ENCODE results near the gene XPNPEP1. TPM values are rescaled to one million over a fixed set of nuclear protein-coding genes. Genes with fewer than 3 reads are reported as not detected.

The XPNPEP1 gene
- total RNA-seq, 2 donors from 2014 or later: 77.6 to 104 TPM

DNA sequence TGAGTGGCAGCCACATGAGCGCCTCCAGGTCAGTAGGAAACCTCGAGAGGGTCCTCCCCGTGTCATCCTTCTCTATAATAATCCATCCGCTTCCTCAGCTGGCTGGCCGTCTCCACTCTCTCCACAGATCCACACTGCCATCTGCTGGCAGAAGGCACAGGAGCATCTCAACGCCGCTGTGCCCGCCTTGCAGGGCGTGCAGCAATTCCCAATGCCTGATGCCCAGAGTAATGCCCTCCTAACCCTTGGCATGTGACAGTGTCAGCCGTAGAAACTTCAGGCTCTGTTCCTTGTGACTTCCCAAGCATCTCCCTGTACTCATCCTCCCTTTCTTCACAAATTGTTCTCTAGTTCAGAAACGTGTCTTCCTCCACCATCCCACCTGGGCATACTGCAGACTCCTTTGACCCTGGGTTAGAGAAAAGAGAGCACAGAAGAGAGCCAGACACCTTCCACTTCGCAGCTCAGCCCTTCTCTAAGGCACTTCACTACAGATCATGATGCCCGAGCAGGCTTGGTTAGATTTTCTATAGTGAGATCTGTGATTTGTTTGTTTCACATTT lies 70.8 kb downstream of the XPNPEP1 start:
- no peaks in the 10 kb centered on the region for H3K9me3 ChIP-seq
- intact Hi-C loops (cut with DNase I): no loop called here
- no peaks in the 10 kb centered on the region for H3K27me3 ChIP-seq
- DNase-seq: peak; percentile 82 to 87 (median 84)
- H3K27ac ChIP-seq: no peak overlapping the region
- ATAC-seq: peak; percentile 85
- peaks cover 7% of the 10 kb centered on the region for H3K4me1 ChIP-seq
- no peak overlapping the region for H3K4me3 ChIP-seq
- TF ChIP-seq, protein P1, sequence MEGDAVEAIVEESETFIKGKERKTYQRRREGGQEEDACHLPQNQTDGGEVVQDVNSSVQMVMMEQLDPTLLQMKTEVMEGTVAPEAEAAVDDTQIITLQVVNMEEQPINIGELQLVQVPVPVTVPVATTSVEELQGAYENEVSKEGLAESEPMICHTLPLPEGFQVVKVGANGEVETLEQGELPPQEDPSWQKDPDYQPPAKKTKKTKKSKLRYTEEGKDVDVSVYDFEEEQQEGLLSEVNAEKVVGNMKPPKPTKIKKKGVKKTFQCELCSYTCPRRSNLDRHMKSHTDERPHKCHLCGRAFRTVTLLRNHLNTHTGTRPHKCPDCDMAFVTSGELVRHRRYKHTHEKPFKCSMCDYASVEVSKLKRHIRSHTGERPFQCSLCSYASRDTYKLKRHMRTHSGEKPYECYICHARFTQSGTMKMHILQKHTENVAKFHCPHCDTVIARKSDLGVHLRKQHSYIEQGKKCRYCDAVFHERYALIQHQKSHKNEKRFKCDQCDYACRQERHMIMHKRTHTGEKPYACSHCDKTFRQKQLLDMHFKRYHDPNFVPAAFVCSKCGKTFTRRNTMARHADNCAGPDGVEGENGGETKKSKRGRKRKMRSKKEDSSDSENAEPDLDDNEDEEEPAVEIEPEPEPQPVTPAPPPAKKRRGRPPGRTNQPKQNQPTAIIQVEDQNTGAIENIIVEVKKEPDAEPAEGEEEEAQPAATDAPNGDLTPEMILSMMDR (IDR thresholded peaks at IDR 0.05): peak; percentile 77 to 92 (median 84)
- no peak for TF ChIP-seq POLR2A (IDR thresholded peaks at IDR 0.05)
- H3K36me3 ChIP-seq (replicated peaks in 1 of 2; ENCODE audit: insufficient read depth in 1 of 2, low read depth in 2 of 2): no peaks in the 10 kb centered on the region
- 7 to 12% methylated on average over 13 of the region's 13 CpGs for WGBS, 2 donors

DNA sequence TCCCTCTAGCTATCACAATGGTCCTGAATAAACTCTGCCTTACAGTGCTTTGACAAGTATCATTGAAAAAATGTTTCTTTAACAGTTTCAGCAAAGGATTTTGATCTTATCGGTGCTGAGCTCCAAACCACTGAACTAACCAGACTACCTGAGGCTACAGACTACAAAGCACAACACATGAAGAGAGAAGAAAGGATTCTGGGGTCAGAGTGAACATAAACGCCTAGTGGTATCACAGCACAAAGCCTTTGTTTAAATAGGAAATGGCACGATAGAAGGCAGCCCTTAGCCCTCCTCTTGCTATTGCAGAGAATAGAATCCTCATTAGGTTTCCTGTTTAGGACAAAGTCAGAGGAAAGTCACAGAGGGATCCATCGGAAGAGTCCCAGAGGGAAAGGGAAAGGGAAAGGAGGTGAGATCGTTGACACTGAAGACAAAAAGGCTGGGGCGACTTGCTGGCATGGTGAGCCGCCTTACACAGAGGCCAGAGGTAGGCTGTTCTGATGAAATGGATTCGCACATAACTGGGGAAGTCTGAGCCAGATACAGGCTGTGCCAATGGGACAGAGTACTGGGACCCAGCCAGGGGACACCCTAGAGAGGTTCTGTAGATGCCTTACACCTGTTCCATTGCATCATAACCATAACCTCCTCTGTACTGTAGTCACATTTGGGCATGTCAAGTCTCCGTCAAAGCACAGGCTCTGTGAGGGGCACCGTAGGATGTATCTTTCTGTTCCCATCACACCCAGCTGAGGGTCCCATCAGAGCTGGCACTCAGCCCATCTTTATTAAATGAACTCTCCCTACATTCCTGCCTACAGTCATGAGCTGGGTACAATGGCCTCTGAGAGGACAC lies 71.5 kb downstream of the XPNPEP1 start:
- no peak for DNase-seq
- peak; percentile 24 for ATAC-seq
- 51 to 69% methylated on average over 8 to 10 of the region's 10 CpGs for WGBS, 2 donors
- no peaks in the 10 kb centered on the region for H3K9me3 ChIP-seq
- H3K4me3 ChIP-seq: no peak overlapping the region
- intact Hi-C loops (cut with DNase I): no loop called here
- H3K27me3 ChIP-seq: no peaks in the 10 kb centered on the region
- H3K4me1 ChIP-seq: peaks cover 7% of the 10 kb centered on the region
- no peak for TF ChIP-seq POLR2A (IDR thresholded peaks at IDR 0.05)
- TF ChIP-seq, protein P1 (IDR thresholded peaks at IDR 0.05): no peak
- H3K36me3 ChIP-seq (replicated peaks in 1 of 2; ENCODE audit: insufficient read depth in 1 of 2, low read depth in 2 of 2): no peaks in the 10 kb centered on the region
- no peak overlapping the region for H3K27ac ChIP-seq

DNA sequence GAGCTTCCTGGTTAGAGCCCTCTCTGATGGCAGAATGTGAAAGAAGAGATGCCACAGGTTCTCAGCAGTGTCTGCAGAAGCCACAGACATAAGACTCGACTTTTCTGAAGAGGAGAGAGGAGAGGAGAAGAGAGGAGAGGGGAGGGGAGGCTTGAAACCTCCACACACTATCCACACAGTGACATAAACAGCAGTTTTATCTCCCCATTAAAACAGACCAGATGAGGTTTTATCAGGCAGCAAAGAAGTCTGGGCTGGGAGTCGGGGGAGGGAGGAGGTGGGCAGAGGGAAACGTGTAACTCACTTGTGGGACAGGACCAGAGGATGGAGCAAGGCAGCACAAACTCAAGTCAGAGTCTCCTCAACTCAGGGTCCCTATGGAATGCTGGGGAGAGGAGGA lies 76.5 kb downstream of the XPNPEP1 start:
- WGBS, 2 donors: 45 to 53% methylated on average over 3 of the region's 3 CpGs
- DNase-seq (no peak), ATAC-seq (no peak)
- no peaks in the 10 kb centered on the region for H3K27me3 ChIP-seq
- intact Hi-C loops (cut with DNase I): no loop called here
- H3K27ac ChIP-seq: no peak overlapping the region
- no peaks in the 10 kb centered on the region for H3K4me1 ChIP-seq
- no peaks in the 10 kb centered on the region for H3K36me3 ChIP-seq (replicated peaks in 1 of 2; ENCODE audit: insufficient read depth in 1 of 2, low read depth in 2 of 2)
- TF ChIP-seq POLR2A (IDR thresholded peaks at IDR 0.05): no peak
- TF ChIP-seq, protein P1 (IDR thresholded peaks at IDR 0.05): no peak
- H3K9me3 ChIP-seq: no peaks in the 10 kb centered on the region
- no peak overlapping the region for H3K4me3 ChIP-seq

DNA sequence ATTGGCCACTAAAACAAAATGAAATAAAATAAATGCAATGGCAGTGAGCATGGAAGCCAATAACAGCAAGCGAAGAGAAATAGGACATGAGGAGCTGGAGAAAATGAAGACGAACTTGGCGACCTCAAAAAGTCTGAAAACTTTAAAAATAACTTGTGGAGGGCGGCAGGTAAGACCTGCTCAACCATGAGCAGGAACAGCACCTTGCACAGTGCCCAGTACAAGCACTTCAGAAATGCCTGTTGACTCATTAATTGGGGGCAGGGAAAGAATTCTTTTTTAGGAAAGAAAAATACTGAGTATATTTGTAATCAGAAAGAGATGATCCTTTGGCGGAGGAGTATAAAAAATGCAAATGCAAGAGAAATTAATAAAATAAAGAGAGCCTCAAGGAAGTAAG lies 78.0 kb downstream of the XPNPEP1 start:
- ATAC-seq (no peak), DNase-seq (no peak)
- Histone ChIP-seq H3K27me3 (no peaks in the 10 kb centered on the region), H3K4me3 (no peak overlapping the region), H3K27ac (no peak overlapping the region), H3K36me3 (replicated peaks in 1 of 2; ENCODE audit: insufficient read depth in 1 of 2, low read depth in 2 of 2) (no peaks in the 10 kb centered on the region), H3K9me3 (no peaks in the 10 kb centered on the region), H3K4me1 (no peaks in the 10 kb centered on the region)
- intact Hi-C loops (cut with DNase I): no loop called here
- 91 to 93% methylated on average over 5 of the region's 5 CpGs for WGBS, 2 donors
- TF ChIP-seq POLR2A (IDR thresholded peaks at IDR 0.05): no peak
- TF ChIP-seq, protein P1 (IDR thresholded peaks at IDR 0.05): no peak
